Central memory CD8-positive, alpha-beta T cell (primary cell): ENCODE measurements around the gene LRFN2.
A peak's percentile ranks its signal among the peaks of the same experiment; 100 is the strongest.

ENCODE experiments used
- ATAC-seq: fragments of 150-1000 bp; cut with Tn5 transposase; replicated peaks from 2 replicates; pipeline ENCODE4 v1.10.0; 2022; ENCODE audit warnings: mild to moderate bottlenecking, moderate FRiP score, moderate number of reproducible peaks; ENCODE audit not compliant: poor library complexity, severe bottlenecking; ENCODE audit errors: extremely low read depth
- DNase-seq, 2 donors: peaks; one replicate each; pipeline ENCODE4 v3.0.0; 2021; ENCODE audit warnings: low spot score in 2 of 2
- H3K27ac Mint-ChIP-seq: one replicate; pipeline ENCODE4 v1.8.0; 2022; ENCODE audit warnings: low read depth, mild to moderate bottlenecking, moderate library complexity, mixed read lengths
- H3K27me3 Mint-ChIP-seq: one replicate; pipeline ENCODE4 v1.8.0; 2022; ENCODE audit warnings: mixed read lengths
- H3K36me3 Mint-ChIP-seq: one replicate; pipeline ENCODE4 v1.8.0; 2022; ENCODE audit warnings: mild to moderate bottlenecking, moderate library complexity, mixed read lengths; ENCODE audit not compliant: insufficient read depth
- H3K4me1 Mint-ChIP-seq: one replicate; pipeline ENCODE4 v1.8.0; 2022; ENCODE audit warnings: mixed read lengths
- H3K4me3 Mint-ChIP-seq: one replicate; pipeline ENCODE4 v1.8.0; 2022; ENCODE audit warnings: mild to moderate bottlenecking, moderate library complexity, mixed read lengths
- H3K9me3 Mint-ChIP-seq: one replicate; pipeline ENCODE4 v1.8.0; 2022; ENCODE audit warnings: mixed read lengths

Gene LRFN2

DNA sequence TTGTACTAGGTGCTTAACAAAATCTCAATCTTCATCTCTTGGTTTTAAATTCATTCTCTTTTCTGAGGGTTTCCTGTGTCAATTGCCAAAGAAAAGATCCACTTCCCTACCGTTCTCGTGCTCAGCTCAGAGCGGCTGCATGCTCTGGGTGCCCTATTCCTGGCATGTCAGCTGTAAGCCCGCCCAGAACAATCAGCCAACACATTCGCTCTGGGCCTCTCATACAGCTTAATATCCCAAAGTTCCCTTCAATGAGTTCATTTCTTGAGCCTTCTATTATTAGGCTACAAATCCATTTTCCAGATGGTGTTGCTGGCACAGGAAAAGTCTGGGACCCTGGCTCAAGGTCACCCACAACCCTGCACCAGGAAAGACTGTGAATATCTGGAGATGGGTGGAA, 24.3 kb upstream of the LRFN2 start:
- no peak overlapping the region for H3K27ac Mint-ChIP-seq
- no peak overlapping the region for H3K4me3 Mint-ChIP-seq
- H3K4me1 Mint-ChIP-seq: no peaks in the 10 kb centered on the region
- H3K27me3 Mint-ChIP-seq: peaks cover 73% of the 10 kb centered on the region
- no peak for ATAC-seq
- no peaks in the 10 kb centered on the region for H3K9me3 Mint-ChIP-seq
- no peaks in the 10 kb centered on the region for H3K36me3 Mint-ChIP-seq
- DNase-seq: no peak

GRCh38 chr6:40610229-40610628, 23.1 kb upstream of the LRFN2 start:
- H3K9me3 Mint-ChIP-seq: no peaks in the 10 kb centered on the region
- no peaks in the 10 kb centered on the region for H3K4me1 Mint-ChIP-seq
- DNase-seq: no peak
- peaks cover 73% of the 10 kb centered on the region for H3K27me3 Mint-ChIP-seq
- no peaks in the 10 kb centered on the region for H3K36me3 Mint-ChIP-seq
- no peak overlapping the region for H3K27ac Mint-ChIP-seq
- ATAC-seq: no peak
- H3K4me3 Mint-ChIP-seq: no peak overlapping the region

DNA sequence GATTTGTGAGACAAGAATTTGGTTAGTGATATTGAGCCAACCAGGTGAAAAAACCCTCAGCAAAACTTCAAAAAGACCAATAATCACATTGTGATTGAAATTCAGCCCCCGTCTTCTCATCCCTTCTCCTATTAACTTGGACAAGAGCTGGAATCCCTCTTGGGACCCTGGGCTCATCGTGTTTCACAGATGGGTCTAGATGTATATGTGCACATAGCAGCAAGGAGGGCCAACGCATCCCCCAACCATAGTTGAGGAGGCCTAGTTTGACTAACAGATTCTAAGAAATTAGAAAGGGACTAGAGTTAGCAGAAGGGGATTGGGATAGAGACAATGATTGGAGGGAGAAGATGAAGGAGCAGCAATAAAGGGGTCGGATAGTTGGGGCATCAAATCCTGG, 19.8 kb upstream of the LRFN2 start:
- Mint-ChIP-seq H3K9me3 (no peaks in the 10 kb centered on the region), H3K36me3 (no peaks in the 10 kb centered on the region), H3K27ac (no peak overlapping the region), H3K4me3 (no peak overlapping the region), H3K27me3 (peaks cover 74% of the 10 kb centered on the region), H3K4me1 (no peaks in the 10 kb centered on the region)
- ATAC-seq (no peak), DNase-seq (no peak)

- Mint-ChIP-seq H3K27ac (no peak overlapping the region), H3K4me3 (no peak overlapping the region), H3K4me1 (no peaks in the 10 kb centered on the region), H3K27me3 (peaks cover 76% of the 10 kb centered on the region), H3K36me3 (no peaks in the 10 kb centered on the region), H3K9me3 (no peaks in the 10 kb centered on the region)
- DNase-seq (no peak), ATAC-seq (no peak)
Measured at GRCh38 chr6:40606526-40606925, 19.4 kb upstream of the LRFN2 start.

DNA sequence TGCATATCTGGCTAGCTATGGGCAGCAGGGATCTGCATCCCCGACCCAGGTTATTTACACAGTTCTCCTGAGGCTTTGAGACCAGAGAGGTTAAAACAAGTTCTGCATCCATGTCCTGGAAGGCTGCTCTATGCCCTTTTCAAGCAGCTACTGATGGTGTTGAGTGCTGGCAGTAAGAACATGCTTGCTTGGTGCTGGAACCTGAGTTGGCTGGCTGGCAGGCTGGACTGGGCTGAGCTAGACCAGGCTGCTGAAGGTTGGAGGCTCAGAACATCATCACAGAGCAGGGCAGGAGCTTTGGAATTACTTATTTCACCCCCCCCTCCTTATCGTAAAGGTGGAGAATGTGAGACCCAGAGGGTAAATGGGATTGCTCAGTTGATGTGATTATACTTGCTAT, 16.9 kb upstream of the LRFN2 start:
- no peak overlapping the region for H3K4me3 Mint-ChIP-seq
- H3K4me1 Mint-ChIP-seq: no peaks in the 10 kb centered on the region
- H3K36me3 Mint-ChIP-seq: no peaks in the 10 kb centered on the region
- no peak overlapping the region for H3K27ac Mint-ChIP-seq
- no peak for DNase-seq
- ATAC-seq: no peak
- peaks cover 66% of the 10 kb centered on the region for H3K27me3 Mint-ChIP-seq
- H3K9me3 Mint-ChIP-seq: no peaks in the 10 kb centered on the region

DNA sequence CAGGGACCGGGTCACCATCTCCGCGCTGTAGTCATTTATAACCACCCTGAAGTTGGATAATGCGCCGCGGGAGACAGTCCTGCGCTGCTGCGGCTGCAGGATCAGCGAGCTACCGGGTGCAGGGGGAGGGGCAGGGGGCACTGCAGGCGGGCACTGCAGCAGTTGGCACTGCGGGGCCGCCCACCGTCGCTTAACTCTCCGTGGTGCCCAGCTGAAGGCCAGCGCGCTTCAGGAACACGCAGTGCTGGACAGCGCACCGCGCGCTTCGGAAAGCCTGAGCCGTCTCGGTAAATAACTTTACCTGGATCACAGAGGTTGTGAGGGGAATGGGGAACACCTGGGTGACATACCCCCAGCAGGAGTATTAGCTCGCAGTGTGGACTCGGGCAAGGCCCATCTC, 12.4 kb upstream of the LRFN2 start:
- H3K27me3 Mint-ChIP-seq: peaks cover 51% of the 10 kb centered on the region
- H3K9me3 Mint-ChIP-seq: no peaks in the 10 kb centered on the region
- H3K36me3 Mint-ChIP-seq: no peaks in the 10 kb centered on the region
- DNase-seq (no peak), ATAC-seq (no peak)
- H3K4me1 Mint-ChIP-seq: no peaks in the 10 kb centered on the region
- H3K27ac Mint-ChIP-seq: no peak overlapping the region
- no peak overlapping the region for H3K4me3 Mint-ChIP-seq

GRCh38 chr6:40598516-40598915, 11.4 kb upstream of the LRFN2 start:
- ATAC-seq: no peak
- peaks cover 40% of the 10 kb centered on the region for H3K27me3 Mint-ChIP-seq
- no peak overlapping the region for H3K4me3 Mint-ChIP-seq
- DNase-seq: no peak
- H3K9me3 Mint-ChIP-seq: no peaks in the 10 kb centered on the region
- H3K27ac Mint-ChIP-seq: no peak overlapping the region
- H3K36me3 Mint-ChIP-seq: no peaks in the 10 kb centered on the region
- no peaks in the 10 kb centered on the region for H3K4me1 Mint-ChIP-seq

- no peaks in the 10 kb centered on the region for H3K9me3 Mint-ChIP-seq
- DNase-seq: no peak
- no peak for ATAC-seq
- peaks cover 32% of the 10 kb centered on the region for H3K27me3 Mint-ChIP-seq
- H3K4me3 Mint-ChIP-seq: no peak overlapping the region
- no peak overlapping the region for H3K27ac Mint-ChIP-seq
- no peaks in the 10 kb centered on the region for H3K4me1 Mint-ChIP-seq
- H3K36me3 Mint-ChIP-seq: no peaks in the 10 kb centered on the region
Measured at GRCh38 chr6:40597301-40597700, 10.1 kb upstream of the LRFN2 start.

DNA sequence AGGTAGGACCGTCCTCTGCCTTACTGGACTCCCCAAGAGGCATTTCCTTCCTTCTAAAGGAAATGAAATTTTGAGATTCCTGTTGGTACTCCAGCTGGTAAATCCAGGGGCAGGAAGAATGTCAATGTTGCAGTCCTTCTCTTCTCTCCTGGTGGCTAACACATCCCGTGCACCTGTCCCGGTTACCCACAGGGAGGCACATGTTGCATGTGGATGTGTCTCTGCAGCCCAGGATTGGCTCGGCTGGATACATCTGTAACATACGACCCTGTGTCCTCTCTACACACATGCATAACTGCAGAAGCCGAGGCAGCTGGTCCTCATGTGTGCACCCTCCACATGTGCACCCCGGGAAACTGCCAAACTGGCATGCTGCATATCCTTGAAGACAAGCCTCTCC, 1.3 kb upstream of the LRFN2 start:
- H3K36me3 Mint-ChIP-seq: peaks cover 7% of the 10 kb centered on the region
- H3K27ac Mint-ChIP-seq: no peak overlapping the region
- ATAC-seq (no peak), DNase-seq (no peak)
- peak overlapping the region; percentile 58 for H3K4me3 Mint-ChIP-seq
- peaks cover 14% of the 10 kb centered on the region for H3K4me1 Mint-ChIP-seq
- no peaks in the 10 kb centered on the region for H3K9me3 Mint-ChIP-seq
- peaks cover 49% of the 10 kb centered on the region for H3K27me3 Mint-ChIP-seq

DNA sequence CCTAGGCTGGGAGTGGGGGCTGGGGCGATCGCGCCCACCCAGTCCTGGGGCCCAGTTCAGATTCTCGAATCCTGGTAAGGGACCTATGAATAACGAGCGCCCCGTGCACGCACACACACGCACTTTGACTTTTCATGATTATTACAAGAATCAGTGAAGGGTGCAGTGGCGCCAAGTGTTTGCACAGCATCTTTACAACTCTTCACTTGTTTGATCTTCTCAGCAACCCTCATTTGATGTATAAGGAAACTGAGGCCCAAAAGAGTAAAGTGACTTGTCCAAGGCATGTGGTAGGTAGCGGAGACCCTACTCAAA, 863 bp upstream of the LRFN2 start:
- H3K4me3 Mint-ChIP-seq: peak overlapping the region; percentile 58
- peaks cover 7% of the 10 kb centered on the region for H3K36me3 Mint-ChIP-seq
- peaks cover 49% of the 10 kb centered on the region for H3K27me3 Mint-ChIP-seq
- H3K27ac Mint-ChIP-seq: no peak overlapping the region
- no peaks in the 10 kb centered on the region for H3K9me3 Mint-ChIP-seq
- H3K4me1 Mint-ChIP-seq: peaks cover 16% of the 10 kb centered on the region
- no peak for ATAC-seq
- no peak for DNase-seq

GRCh38 chr6:40586369-40587201, 579 bp downstream of the LRFN2 start:
- Mint-ChIP-seq H3K27me3 (peaks cover 49% of the 10 kb centered on the region), H3K9me3 (no peaks in the 10 kb centered on the region), H3K36me3 (peaks cover 7% of the 10 kb centered on the region), H3K4me1 (peaks cover 16% of the 10 kb centered on the region), H3K4me3 (peak overlapping the region; percentile 84), H3K27ac (peak overlapping the region; percentile 58)
- DNase-seq: no peak
- ATAC-seq: no peak

GRCh38 chr6:40585651-40586269, 1.4 kb downstream of the LRFN2 start:
- Mint-ChIP-seq H3K4me3 (peak overlapping the region; percentile 84), H3K36me3 (peaks cover 7% of the 10 kb centered on the region), H3K27ac (peak overlapping the region; percentile 58), H3K27me3 (peaks cover 49% of the 10 kb centered on the region), H3K4me1 (peaks cover 16% of the 10 kb centered on the region), H3K9me3 (no peaks in the 10 kb centered on the region)
- DNase-seq (no peak), ATAC-seq (no peak)

DNA sequence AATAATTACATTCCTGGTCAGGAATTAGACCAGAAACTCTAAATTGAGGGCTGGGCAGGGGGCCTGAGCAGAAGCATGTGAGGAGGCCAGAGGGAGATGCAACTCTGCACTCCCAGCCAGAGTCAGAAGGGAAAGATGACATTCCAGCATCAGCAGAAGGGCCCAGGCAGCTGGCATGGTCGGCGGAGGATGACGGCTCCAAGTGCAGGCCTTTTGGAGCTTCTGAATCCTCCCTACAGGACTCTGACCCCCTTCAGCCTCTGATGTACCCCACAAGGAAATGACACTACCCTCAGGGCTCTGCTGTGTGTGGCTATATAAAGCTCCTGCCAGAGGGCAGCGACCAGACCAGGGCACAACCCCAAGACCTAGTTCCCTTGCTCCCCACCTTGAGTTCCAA, 1.9 kb downstream of the LRFN2 start:
- Mint-ChIP-seq H3K9me3 (no peaks in the 10 kb centered on the region), H3K4me3 (peak overlapping the region; percentile 84), H3K36me3 (peaks cover 7% of the 10 kb centered on the region), H3K4me1 (peaks cover 16% of the 10 kb centered on the region), H3K27ac (no peak overlapping the region), H3K27me3 (peaks cover 44% of the 10 kb centered on the region)
- ATAC-seq (no peak), DNase-seq (no peak)
